ENCODE data around the gene ZNF326. TPM values are rescaled to one million over a fixed set of nuclear protein-coding genes. Genes with fewer than 3 reads are reported as not detected.

Gene ZNF326
- total RNA-seq, 1 experiment from 2014 or later, result 26.2 TPM

DNA sequence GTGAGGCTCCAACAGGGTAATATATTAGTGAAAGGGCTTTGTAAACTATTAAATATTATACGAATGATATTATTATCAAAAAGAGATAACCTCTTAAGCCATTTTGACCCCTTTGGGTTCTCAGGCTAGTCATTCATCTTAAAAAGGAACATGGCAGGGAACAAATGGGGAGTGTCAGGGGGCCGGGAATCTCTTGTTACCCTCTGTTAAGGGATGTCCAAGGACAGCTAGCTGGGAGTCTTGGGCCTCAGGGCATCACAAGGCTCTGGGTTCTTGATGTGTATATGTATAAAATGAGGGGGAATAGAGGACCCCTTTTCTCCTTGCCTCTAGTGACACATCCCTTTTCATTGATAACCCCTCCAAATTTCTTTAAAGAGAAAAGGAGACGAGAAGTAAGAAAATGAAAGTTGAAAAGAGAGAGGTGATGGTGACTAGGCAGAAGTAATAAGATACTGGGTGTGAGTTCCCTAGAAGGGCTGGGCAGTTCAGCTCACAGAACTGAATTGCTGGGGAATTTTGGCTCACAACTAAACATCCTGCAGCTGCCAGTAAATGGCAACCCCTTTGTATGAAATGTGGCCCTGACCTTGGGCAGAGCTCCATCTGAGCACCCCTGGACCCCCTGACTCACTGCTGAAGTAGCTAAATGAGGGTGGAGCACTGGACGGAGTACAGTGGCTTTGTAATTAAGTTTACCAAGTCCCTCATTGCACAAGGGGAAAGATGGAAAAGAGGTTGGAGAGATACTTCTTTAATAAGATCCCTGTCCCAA, 20.0 kb upstream of the ZNF326 start:
- DNase-seq, result peak; percentile 85 to 99
- Histone ChIP-seq H3F3A (ENCODE audit: insufficient read depth, low read depth) (peaks cover 60% of the 10 kb centered on the region), H3K79me2 (ENCODE audit: low read depth) (no peaks in the 10 kb centered on the region), H3K9me2 (ENCODE audit: insufficient read depth) (no peaks in the 10 kb centered on the region), H3K27ac (peak overlapping the region; percentile 99), H3K9me3 (ENCODE audit: insufficient read depth, low read depth) (0 out of 2 replicates have a peak, but pooled peaks cover 3% of the 10 kb centered on the region), H3K4me2 (peak overlapping the region; percentile 84), H2AFZ (peak overlapping the region; percentile 60), H4K20me1 (ENCODE audit: insufficient read depth) (no peaks in the 10 kb centered on the region), H3K4me1 (replicated peaks; ENCODE audit: insufficient read depth) (peaks cover 67% of the 10 kb centered on the region), H3K27me3 (ENCODE audit: insufficient read depth, low read depth) (no peaks in the 10 kb centered on the region), H3K36me3 (ENCODE audit: low read depth) (no peaks in the 10 kb centered on the region), H3K4me3 (peak overlapping the region; percentile 48)
- ChIA-PET POLR2A (ENCODE audit: unreplicated experiment) (interaction anchor here (0.5 to 2.4 kb wide), 16 partner anchors 15 to 1268 kb away, joined by 3 to 22 read pairs (median 5); partner anchors contain the start of gene LRRC8D), CTCF (interaction anchor here (0.5 to 0.8 kb wide), 2 partner anchors 11 to 1290 kb away, joined by 3 to 16 read pairs; no protein-coding TSS in a partner anchor)
- TF ChIP-seq EZH2 (IDR thresholded peaks at IDR 0.05; ENCODE audit: low read depth), result no peak
- TF ChIP-seq CTCF (conservative IDR thresholded peaks at IDR 0.05), result 0 out of 2 replicates have a peak, but pooled peaks have one; percentile 21
- intact Hi-C loops (cut with micrococcal nuclease; ENCODE audit: unreplicated experiment), result loop anchor here (1.0 to 5.0 kb wide), 6 partner anchors 12 to 168 kb away; no protein-coding TSS in a partner anchor
- no TSS peak for BruUV-seq (replicated peaks)

- Histone ChIP-seq H3K4me1 (replicated peaks; ENCODE audit: insufficient read depth) (peaks cover 72% of the 10 kb centered on the region), H4K20me1 (ENCODE audit: insufficient read depth) (no peaks in the 10 kb centered on the region), H3K36me3 (ENCODE audit: low read depth) (no peaks in the 10 kb centered on the region), H3K27ac (peak overlapping the region; percentile 99), H3K9me3 (ENCODE audit: insufficient read depth, low read depth) (0 out of 2 replicates have a peak, but pooled peaks cover 3% of the 10 kb centered on the region), H2AFZ (0 out of 2 replicates have a peak overlapping the region, but pooled peaks have one; percentile 0), H3K27me3 (ENCODE audit: insufficient read depth, low read depth) (no peaks in the 10 kb centered on the region), H3K79me2 (ENCODE audit: low read depth) (no peaks in the 10 kb centered on the region), H3K4me2 (peak overlapping the region; percentile 84), H3K9me2 (ENCODE audit: insufficient read depth) (no peaks in the 10 kb centered on the region), H3F3A (ENCODE audit: insufficient read depth, low read depth) (peaks cover 65% of the 10 kb centered on the region), H3K4me3 (peak overlapping the region; percentile 48; the same call in 1 of the 2 replicates)
- TF ChIP-seq CTCF (conservative IDR thresholded peaks at IDR 0.05) (no peak), EZH2 (IDR thresholded peaks at IDR 0.05; ENCODE audit: low read depth) (no peak)
- ChIA-PET CTCF (interaction anchor here (0.8 kb wide), 1 partner anchor 10 kb away, joined by 16 read pairs; no protein-coding TSS in a partner anchor), POLR2A (ENCODE audit: unreplicated experiment) (interaction anchor here (0.5 to 0.8 kb wide), 7 partner anchors 21 to 167 kb away, joined by 3 to 14 read pairs (median 4); partner anchors contain the start of gene LRRC8D)
- DNase-seq, result peak in 1 of 2 experiments; percentile 80
- intact Hi-C loops (cut with micrococcal nuclease; ENCODE audit: unreplicated experiment), result loop anchor here (1.0 kb wide), 4 partner anchors 12 to 85 kb away; no protein-coding TSS in a partner anchor
- TSS peak; percentile 51 for BruUV-seq (replicated peaks)
Observed at GRCh38 chr1:89975540-89976125, 19.3 kb upstream of the ZNF326 start.

DNA sequence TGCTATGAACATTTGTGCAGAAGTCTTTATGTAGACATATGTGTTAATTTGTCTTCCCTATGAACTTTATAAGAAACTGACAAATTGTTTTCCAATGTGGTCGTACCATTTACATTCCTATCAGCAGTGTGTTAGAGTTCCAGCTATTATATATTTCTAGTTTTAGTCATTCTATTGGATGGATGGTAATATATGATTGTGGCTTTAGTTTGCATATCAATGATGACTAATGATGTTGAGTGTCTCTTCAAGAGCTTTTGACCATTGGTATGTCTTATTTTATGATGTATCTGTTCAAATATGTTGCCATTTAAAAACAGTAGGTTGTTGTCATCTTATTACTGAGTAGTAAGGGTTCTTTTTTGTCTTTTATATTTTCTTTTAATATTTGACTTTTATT, 16.2 kb upstream of the ZNF326 start:
- Histone ChIP-seq H2AFZ (no peak overlapping the region), H3K27ac (no peak overlapping the region), H3K4me2 (no peak overlapping the region), H3K9me3 (ENCODE audit: insufficient read depth, low read depth) (0 out of 2 replicates have a peak, but pooled peaks cover 3% of the 10 kb centered on the region), H3F3A (ENCODE audit: insufficient read depth, low read depth) (peaks cover 42% of the 10 kb centered on the region), H3K4me1 (replicated peaks; ENCODE audit: insufficient read depth) (peaks cover 62% of the 10 kb centered on the region), H3K36me3 (ENCODE audit: low read depth) (no peaks in the 10 kb centered on the region), H3K4me3 (no peak overlapping the region), H3K79me2 (ENCODE audit: low read depth) (no peaks in the 10 kb centered on the region), H3K27me3 (ENCODE audit: insufficient read depth, low read depth) (no peaks in the 10 kb centered on the region), H4K20me1 (ENCODE audit: insufficient read depth) (no peaks in the 10 kb centered on the region), H3K9me2 (ENCODE audit: insufficient read depth) (no peaks in the 10 kb centered on the region)
- intact Hi-C loops (cut with micrococcal nuclease; ENCODE audit: unreplicated experiment), result no loop called here
- BruUV-seq (replicated peaks), result no TSS peak
- no peak for TF ChIP-seq CTCF (conservative IDR thresholded peaks at IDR 0.05)
- no peak for TF ChIP-seq EZH2 (IDR thresholded peaks at IDR 0.05; ENCODE audit: low read depth)
- DNase-seq, result no peak
- CTCF ChIA-PET, result interaction anchor here (0.6 kb wide), 1 partner anchor 58 kb away, joined by 3 read pairs; no protein-coding TSS in a partner anchor
- POLR2A ChIA-PET (ENCODE audit: unreplicated experiment), result interaction anchor here (0.5 kb wide), 1 partner anchor 11 kb away, joined by 4 read pairs; no protein-coding TSS in a partner anchor

Measured in PC-9 (cell line).